DOHH2 (cell line): ENCODE results near the gene ARL8B.

ENCODE experiments used
- CTCF ChIP-seq: fragments of 200-600 bp; sonication (generic); IDR thresholded peaks from one replicate; pipeline ENCODE4 v1.5.1; 2014; ENCODE audit warnings: antibody characterized with exemption, mild to moderate bottlenecking, low read depth, low read length; ENCODE audit not compliant: poor library complexity, severe bottlenecking
- EZH2phosphoT487 ChIP-seq: fragments of 200-600 bp; sonication (generic); IDR thresholded peaks from 2 replicates; pipeline ENCODE4 v1.6.1; 2017; ENCODE audit warnings: borderline replicate concordance, mild to moderate bottlenecking, antibody characterized with exemption, low read length, moderate library complexity, mixed read lengths

GRCh38 chr3:5126586-5126985, 4.5 kb downstream of the ARL8B start:
- TF ChIP-seq CTCF (no peak), EZH2phosphoT487 (no peak)
